Esophagus muscularis mucosa (tissue), 4 donors: ENCODE measurements around the gene SLC27A2. TPM values are rescaled to one million over a fixed set of nuclear protein-coding genes. Genes with fewer than 3 reads are reported as not detected.

Source experiments
- DNase-seq: peaks from one replicate; pipeline ENCODE4 v3.0.0-alpha.2; 2017; ENCODE audit errors: extremely low spot score
- H3K27ac ChIP-seq, 4 donors: fragments of 200-600 bp; sonication (generic); replicated peaks in 1 of 4; 1 replicate in 3 of 4; 2 replicates in 1 of 4; pipeline ENCODE4 v1.5.1; 2016 to 2019; ENCODE audit warnings: mild to moderate bottlenecking in 1 of 4
- H3K27me3 ChIP-seq, 4 donors: fragments of 200-600 bp; sonication (generic); one replicate each; pipeline versions ENCODE4 v1.5.1 to v1.6.0; 2016 to 2019
- H3K36me3 ChIP-seq, 4 donors: fragments of 200-600 bp; sonication (generic); one replicate each; pipeline ENCODE4 v1.5.1; 2016 to 2019
- H3K4me1 ChIP-seq, 4 donors: fragments of 200-600 bp; sonication (generic); one replicate each; pipeline ENCODE4 v1.5.1; 2016 to 2019
- H3K4me3 ChIP-seq, 4 donors: fragments of 200-600 bp; sonication (generic); 1 replicate in 2 of 4; 2 replicates in 2 of 4; pipeline ENCODE4 v1.5.1; 2016 to 2019; ENCODE audit warnings: mild to moderate bottlenecking in 4 of 4, moderate library complexity in 1 of 4
- H3K9me3 ChIP-seq, 4 donors: fragments of 200-600 bp; sonication (generic); 1 replicate in 3 of 4; 2 replicates in 1 of 4; pipeline ENCODE4 v1.5.1; 2016 to 2019
- EP300 ChIP-seq: sonication (generic); formaldehyde crosslinking; IDR thresholded peaks from one replicate; pipeline ENCODE4 v1.6.1; 2017; ENCODE audit warnings: antibody characterized with exemption
- POLR2A ChIP-seq: fragments of 450-650 bp; IDR thresholded peaks from one replicate; pipeline ENCODE4 v1.6.1; 2017; ENCODE audit warnings: antibody characterized with exemption, moderate library complexity, mild to moderate bottlenecking, low read depth
- POLR2AphosphoS5 ChIP-seq, 2 donors: sonication (generic); formaldehyde crosslinking; IDR thresholded peaks; one replicate each; pipeline ENCODE4 v1.6.1; 2017; ENCODE audit warnings: antibody characterized with exemption in 2 of 2
- WGBS: methylation state at CpG from one replicate; pipeline ENCODE4 v1.1.5; 2018; 5-methylcytosine and 5-hydroxymethylcytosine counted together
- intact Hi-C: fragments of 100-400 bp; cut with DNase I; formaldehyde crosslinking; loops from one replicate; pipeline ENCODE4 v1.15.1; 2023
- total RNA-seq, 4 donors: library from RNA; depleted of rRNA; stranded (reverse); fragments of >200 nt; gene quantifications; one replicate each; pipeline versions ENCODE4 v1.1.0 to v1.2.1, GENCODE V29; 2016
- TF ChIP-seq, protein P1 (sequence below), 3 experiments: fragments of 200-600 bp in 2 of 3; fragments of 450-650 bp in 1 of 3; sonication (generic) in 2 of 3; IDR thresholded peaks; one replicate each; pipeline ENCODE4 v1.5.1; 2017 to 2019; ENCODE audit warnings: antibody characterized with exemption in 3 of 3, mild to moderate bottlenecking in 2 of 3, moderate library complexity in 1 of 3

The SLC27A2 gene
- total RNA-seq, 4 donors from 2014 or later = 0.42 to 1.8 TPM; not detected in 2

DNA sequence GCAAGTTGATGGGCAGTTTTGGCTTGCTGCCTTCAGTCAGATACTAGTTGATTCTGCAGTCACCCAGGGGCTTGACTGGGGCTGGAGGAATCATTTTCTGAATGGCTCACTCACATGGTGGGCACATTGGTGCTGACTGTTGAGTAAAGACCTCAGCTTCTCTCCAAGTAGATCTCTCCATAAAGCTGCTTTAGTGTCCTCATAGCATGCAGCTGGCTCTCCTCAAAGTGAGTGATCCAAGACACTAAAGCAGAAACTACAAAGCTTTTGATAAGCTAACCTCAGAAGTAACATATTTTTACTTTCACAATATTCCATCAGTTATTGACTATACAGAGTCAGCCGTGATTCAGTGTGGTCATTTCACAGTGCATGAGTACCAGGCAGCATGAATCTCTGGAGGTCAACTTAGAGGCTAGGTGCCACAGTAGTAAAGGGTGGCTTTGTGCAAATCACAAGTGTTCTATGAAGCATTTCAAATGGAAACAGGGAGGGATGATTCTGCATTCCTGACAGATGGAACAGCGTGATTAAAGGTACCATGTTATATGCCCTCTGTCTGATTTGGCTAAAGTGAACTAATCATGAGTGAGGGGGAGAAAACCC is 38.6 kb upstream of the SLC27A2 start:
- DNase-seq = no peak
- Histone ChIP-seq H3K36me3 (no peaks in the 10 kb centered on the region), H3K4me3 (no peak overlapping the region), H3K27ac (no peak overlapping the region), H3K4me1 (peaks cover 0 to 8% (median 6%) of the 10 kb centered on the region in 4 donors), H3K9me3 (no peaks in the 10 kb centered on the region), H3K27me3 (no peaks in the 10 kb centered on the region)
- intact Hi-C loops = loop anchor here (5.0 kb wide), 1 partner anchor 906 kb away; no protein-coding TSS in a partner anchor
- WGBS = 96% methylated on average over 2 of the region's 2 CpGs
- no peak for TF ChIP-seq POLR2A
- TF ChIP-seq, protein P1, sequence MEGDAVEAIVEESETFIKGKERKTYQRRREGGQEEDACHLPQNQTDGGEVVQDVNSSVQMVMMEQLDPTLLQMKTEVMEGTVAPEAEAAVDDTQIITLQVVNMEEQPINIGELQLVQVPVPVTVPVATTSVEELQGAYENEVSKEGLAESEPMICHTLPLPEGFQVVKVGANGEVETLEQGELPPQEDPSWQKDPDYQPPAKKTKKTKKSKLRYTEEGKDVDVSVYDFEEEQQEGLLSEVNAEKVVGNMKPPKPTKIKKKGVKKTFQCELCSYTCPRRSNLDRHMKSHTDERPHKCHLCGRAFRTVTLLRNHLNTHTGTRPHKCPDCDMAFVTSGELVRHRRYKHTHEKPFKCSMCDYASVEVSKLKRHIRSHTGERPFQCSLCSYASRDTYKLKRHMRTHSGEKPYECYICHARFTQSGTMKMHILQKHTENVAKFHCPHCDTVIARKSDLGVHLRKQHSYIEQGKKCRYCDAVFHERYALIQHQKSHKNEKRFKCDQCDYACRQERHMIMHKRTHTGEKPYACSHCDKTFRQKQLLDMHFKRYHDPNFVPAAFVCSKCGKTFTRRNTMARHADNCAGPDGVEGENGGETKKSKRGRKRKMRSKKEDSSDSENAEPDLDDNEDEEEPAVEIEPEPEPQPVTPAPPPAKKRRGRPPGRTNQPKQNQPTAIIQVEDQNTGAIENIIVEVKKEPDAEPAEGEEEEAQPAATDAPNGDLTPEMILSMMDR (IDR thresholded peaks at IDR 0.05) = no peak
- TF ChIP-seq POLR2AphosphoS5 (IDR thresholded peaks at IDR 0.05) = no peak
- TF ChIP-seq EP300 = no peak

DNA sequence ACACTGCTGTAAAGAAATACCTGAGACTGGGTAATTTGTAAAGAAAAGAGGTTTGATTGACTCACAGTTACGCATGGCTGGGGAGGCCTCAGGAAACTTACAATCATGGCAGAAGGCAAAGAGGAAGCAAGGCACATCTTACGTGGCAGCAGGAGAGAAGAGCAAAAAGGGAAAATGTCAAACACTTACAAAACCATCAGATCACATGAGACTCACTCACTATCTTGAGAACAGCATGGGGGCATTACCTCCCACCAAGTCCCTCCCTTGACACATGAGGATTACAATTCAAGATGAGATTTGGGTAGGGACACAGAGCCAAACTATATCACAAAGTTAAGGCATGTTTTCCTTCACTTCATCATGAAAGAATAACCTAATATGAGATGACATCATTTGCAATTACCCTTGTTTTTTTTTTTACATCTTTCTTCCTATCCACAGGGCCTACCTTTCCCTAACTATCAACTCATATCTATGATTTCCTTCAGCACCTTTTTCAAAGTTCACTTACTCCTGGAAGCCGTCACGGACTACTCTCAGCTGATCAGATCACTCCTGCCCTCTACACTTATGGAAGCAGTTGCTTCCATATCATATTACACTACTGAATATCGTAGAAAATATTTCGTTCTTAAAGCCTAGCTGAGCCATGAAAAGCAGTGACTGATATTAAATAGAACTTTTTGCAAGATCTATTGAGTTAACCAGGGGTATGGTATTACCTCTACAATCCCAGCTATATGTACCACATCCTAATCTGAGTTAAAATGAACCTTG is 37.5 kb upstream of the SLC27A2 start:
- H3K4me1 ChIP-seq = peaks cover 0 to 8% (median 6%) of the 10 kb centered on the region in 4 donors
- no peak overlapping the region for H3K4me3 ChIP-seq
- intact Hi-C loops = loop anchor here (5.0 kb wide), 3 partner anchors 722 to 1282 kb away; partner anchors contain the start of gene FGF7
- WGBS = 61% methylated on average over 6 of the region's 6 CpGs
- H3K27me3 ChIP-seq = no peaks in the 10 kb centered on the region
- H3K9me3 ChIP-seq = no peaks in the 10 kb centered on the region
- no peaks in the 10 kb centered on the region for H3K36me3 ChIP-seq
- TF ChIP-seq, protein P1 (IDR thresholded peaks at IDR 0.05) = no peak
- TF ChIP-seq POLR2AphosphoS5 (IDR thresholded peaks at IDR 0.05) (no peak), POLR2A (no peak), EP300 (no peak)
- no peak overlapping the region for H3K27ac ChIP-seq
- DNase-seq = no peak

DNA sequence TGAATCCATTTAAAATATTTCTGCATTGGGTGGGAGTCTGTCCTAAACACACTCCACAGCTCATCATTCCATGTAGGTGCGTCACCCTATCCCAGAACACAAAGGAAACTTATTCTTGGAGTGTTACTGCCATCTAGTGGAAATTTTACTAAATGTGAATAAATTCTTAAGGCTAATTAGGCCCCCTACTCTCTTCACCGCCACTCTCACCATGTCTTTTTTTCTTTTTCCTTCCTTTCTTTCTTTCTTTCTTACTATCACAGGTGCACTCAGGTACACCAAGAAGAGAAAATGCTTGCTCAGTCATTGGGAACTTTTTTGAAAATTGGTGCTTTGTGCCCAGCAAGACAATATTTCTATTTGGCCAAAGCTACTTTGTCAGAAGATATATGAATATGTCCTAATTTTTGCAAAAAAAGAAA is 36.5 kb upstream of the SLC27A2 start:
- no peak overlapping the region for H3K4me3 ChIP-seq
- TF ChIP-seq POLR2A = no peak
- TF ChIP-seq, protein P1 (IDR thresholded peaks at IDR 0.05) = peak; percentile 56 to 62 (median 58)
- no peak overlapping the region for H3K27ac ChIP-seq
- intact Hi-C loops = loop anchor here (5.0 kb wide), 2 partner anchors 723 to 1283 kb away; partner anchors contain the start of gene FGF7
- no peaks in the 10 kb centered on the region for H3K27me3 ChIP-seq
- 3% methylated on average over 2 of the region's 2 CpGs for WGBS
- peaks cover 0 to 8% (median 6%) of the 10 kb centered on the region in 4 donors for H3K4me1 ChIP-seq
- H3K36me3 ChIP-seq = no peaks in the 10 kb centered on the region
- H3K9me3 ChIP-seq = no peaks in the 10 kb centered on the region
- DNase-seq = no peak

DNA sequence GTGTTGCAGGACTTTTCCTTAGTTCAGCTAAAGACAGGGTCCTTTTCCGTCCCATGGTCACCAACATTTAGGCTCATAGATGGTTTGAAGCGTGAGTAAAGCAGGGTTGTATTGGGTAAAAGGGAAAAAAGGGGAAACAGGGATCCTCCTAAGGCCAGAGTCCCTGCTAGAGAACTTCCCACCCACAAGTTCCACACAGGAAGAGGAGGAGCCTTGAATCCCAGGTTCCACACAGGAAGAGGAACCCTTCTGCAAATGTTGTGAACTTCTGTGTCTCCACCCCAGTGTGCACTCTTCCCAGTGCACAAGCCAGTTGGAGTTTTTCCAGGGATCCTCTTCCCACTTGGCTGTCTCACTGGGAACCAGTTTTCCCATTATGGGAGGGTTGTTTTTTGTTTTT is 35.4 kb upstream of the SLC27A2 start:
- intact Hi-C loops = loop anchor here (5.0 kb wide), 2 partner anchors 724 to 1284 kb away; partner anchors contain the start of gene FGF7

More for the DNA sequence above, 35.4 kb upstream of the SLC27A2 start:
- no peak for DNase-seq
- TF ChIP-seq POLR2AphosphoS5 (IDR thresholded peaks at IDR 0.05) (no peak), EP300 (no peak), POLR2A (no peak)
- TF ChIP-seq, protein P1 (IDR thresholded peaks at IDR 0.05) = no peak
- H3K9me3 ChIP-seq = no peaks in the 10 kb centered on the region
- no peaks in the 10 kb centered on the region for H3K27me3 ChIP-seq
- 87% methylated on average over 2 of the region's 2 CpGs for WGBS
- no peak overlapping the region for H3K27ac ChIP-seq
- H3K4me3 ChIP-seq = no peak overlapping the region
- peaks cover 0 to 8% (median 6%) of the 10 kb centered on the region in 4 donors for H3K4me1 ChIP-seq
- H3K36me3 ChIP-seq = no peaks in the 10 kb centered on the region
